Ammon's horn (tissue), 1 donor: ENCODE measurements around the gene SIRT5.

Experiments used
- DNase-seq: peaks from one replicate; pipeline ENCODE4 v3.0.0-alpha.2; 2016; ENCODE audit warnings: low spot score

Gene SIRT5

DNA sequence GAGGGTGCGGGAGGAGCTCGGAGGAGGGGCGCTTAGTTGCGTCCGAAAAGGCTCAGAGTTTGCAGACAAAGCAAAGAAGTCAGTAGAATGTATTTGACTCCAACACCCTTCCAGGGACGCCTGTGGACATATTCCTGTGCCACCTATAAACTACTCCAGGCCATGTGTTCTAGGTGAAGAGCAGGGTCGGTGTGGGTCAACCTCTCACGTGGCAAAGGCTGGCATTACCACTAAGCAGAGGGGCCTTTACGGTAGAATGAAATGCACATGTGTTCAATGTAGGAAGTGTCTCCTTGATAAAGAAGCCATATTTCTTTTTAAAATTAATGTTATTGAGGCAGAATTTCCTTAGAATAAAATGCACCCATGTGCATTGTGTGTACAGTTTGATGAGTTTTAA, 15.4 kb downstream of the SIRT5 start:
- DNase-seq = no peak

DNA sequence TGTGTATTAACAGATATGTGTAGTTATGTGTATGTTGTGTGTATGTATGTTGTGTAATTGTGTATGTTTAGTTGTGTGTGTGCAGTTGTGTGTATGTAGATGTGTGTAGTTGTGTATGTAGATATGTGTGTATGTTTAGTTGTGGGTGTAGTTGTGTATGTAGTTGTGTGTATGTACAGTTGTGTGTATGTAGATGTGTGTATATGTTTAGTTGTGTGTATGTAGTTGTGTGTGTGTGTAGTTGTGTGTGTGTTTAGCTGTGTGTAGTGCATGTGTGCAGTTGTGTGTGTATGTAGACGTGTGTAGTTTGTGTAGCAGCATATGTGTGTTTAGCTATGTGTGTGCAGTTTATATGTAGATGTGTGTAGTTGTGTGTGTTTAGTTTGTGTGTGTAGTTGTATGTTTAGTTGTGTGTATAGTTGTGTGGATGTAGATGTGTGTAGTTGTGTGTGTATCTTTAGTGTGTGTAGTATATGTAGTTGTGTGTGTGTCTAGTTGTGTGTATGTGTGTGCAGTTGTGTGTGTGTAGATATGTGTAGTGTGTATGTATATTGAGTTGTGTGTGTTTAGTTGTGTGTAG, 16.3 kb downstream of the SIRT5 start:
- DNase-seq = no peak

DNA sequence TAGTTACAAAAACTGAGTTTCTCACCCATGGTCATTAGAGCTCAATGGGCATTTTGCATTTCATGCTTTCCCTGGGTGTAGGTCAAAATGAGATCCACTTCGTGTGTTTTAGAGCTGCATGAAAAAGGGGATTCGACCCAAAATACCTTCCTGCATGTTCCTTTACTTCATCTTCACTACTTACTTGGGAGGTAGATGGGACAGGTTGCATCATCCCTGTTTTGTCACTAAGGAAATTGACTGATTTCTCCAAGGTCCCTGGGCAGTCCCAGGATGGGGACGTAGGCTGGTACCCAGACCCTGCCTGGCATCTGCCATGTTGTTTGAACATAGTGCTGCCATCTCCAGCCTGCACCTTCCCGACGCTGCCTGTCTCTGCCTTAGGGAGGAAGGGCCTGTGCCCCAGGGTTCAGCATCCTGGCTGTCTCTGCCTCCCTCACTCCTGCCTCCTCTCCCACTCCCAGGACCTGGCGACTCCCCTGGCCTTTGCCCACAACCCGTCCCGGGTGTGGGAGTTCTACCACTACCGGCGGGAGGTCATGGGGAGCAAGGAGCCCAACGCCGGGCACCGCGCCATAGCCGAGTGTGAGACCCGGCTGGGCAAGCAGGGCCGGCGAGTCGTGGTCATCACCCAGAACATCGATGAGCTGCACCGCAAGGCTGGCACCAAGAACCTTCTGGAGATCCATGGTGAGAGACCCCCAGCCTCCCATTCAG, 17.0 kb downstream of the SIRT5 start:
- no peak for DNase-seq

DNA sequence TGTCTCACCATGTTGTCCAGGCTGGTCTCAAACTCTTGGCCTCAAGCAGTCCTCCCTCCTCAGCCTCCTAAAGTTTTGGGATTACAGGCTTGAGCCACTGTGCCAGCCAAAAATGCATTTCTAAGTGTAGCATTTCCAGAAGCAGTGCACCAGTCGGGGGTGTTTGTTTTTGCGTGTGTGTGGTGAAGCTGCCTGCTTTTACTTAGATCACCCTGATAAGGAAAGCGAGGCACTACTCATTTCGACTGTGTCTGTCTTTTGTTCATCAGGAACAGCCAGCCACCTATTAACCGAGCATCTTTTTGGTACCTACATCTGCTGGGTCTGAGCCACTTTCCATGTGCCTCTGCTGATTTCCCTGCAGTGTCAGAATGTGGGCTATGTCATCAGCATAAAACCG, 18.7 kb downstream of the SIRT5 start:
- no peak for DNase-seq

DNA sequence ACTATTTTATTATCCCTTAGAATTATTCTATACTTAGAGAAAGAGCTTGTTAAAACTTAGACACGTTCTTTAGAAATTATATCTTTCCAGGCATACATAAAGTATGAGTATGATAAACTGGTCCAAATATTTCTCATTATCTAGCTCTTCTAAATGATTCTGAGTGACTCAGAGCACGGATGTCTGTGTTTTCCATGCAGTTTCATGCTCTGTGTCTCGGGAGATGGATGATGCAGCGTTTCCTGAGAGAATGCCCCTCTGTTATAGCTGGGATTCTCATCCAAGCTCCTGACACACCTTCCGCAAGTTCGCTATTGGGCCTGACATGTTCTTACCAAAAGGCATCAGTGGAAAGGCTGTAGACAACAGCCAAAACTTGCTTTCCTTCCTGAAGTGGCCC, 19.3 kb downstream of the SIRT5 start:
- DNase-seq = no peak

DNA sequence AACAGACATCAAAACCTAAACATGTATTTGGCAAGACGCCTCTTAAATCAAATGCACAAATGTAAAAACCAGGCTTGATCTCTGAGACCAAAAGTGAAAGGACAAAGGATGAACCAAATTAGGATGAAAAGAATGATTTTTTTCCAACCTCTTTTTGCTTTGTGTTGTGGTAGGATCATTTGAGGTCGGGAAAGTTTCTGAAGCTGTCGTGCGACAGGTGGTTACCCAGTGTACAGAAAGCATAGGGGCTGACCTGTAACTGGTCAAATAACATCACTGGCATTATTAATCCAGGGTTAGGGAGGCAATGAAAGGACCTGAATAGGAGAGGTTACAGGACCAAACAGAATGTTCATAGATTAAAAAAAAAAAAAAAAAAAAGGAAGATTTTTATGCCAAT, 22.7 kb downstream of the SIRT5 start:
- no peak for DNase-seq

DNA sequence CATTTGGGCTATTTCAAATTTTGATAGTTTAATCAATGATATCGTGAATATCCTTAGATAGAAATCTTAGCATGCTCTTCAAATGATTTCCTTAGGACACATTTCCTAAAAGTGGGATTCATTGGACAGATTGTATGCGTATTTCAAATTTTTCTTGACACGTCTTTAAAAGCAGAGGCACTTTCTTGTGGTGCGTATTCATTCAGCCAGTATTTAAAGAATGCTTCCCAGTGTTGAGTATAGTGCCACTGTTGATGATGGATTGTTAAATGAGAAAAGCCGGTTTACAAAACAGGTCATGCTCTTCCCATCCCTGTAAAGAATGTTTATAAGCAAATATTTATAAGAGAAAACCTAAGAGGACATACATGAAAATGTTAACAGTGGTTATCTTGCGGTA, 25.6 kb downstream of the SIRT5 start:
- DNase-seq = no peak

DNA sequence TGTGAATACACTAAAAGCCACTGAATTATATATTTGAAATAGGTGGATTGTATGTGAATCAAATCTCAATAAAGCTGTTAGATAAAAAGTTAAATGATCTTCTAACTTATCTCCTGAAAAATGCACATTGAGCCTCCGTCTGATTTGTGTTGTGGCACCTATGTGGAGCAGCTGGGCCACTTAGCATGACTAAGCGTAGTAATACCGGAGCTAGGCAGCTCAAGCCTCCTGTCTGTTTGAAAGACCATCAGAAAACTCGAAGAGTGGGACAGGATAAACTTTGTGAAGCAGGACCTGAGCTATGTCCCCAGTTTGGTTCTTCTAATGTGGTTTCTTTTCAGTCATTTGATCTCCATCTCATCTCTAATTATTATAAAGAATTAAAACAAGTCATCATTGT, 29.7 kb downstream of the SIRT5 start:
- DNase-seq = no peak

DNA sequence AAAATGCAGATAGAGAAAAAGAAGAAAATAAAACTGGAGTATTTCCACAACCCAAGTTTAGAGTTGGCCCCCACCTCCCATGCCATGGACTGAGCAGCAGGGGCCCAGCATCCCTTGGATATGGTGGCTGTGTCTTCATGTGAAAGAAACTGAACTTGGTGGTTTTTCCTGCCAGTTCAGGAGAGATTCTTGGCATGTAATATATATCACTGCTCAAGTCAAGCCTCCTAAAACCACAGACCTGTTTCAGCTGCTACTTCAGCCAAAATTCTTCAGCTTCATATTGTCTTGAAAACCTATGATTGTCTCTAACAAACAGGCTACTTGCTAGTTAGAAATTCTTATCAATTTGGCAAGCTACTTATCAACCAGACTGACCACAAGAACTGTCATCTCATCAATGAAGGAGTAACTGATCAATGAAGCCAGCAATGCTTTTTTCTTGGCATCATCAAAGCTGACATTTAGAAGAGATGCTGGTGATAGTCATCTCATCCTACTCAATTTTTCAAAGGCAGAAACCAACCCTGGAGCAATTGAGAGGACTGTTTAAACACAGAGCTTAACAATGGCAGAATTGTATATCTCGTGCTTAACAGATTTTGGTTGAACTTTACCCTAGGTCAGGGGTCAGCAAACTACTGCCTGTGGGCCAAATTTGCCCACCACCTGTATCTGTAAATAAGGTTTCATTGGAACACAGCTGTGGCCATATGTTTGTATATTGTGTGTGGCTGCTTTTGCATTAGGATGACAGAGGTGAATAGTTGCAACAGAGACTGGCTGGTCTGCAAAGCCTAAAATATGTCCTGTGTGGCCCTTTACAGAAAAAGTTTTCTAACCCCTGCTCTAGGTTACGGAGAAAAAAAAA, 30.4 kb downstream of the SIRT5 start:
- no peak for DNase-seq

DNA sequence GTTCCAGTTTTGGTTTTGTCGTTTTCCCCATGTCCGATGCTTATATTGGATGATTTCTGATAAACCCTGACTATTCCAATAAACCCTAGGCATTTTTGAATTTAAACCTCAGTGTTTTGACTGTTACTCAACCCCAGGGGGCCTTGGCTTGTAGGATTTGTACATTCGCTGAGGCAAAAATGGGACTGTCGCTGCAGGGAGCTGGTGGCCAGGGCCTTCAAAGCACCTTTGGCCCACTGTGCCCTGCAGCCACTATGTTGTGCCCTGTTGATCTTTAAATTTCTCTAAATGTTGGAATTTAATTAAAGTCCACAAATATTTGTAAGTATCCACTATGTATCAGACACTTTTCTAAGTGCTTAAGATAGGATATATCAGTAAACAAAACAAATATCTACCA, 31.2 kb downstream of the SIRT5 start:
- no peak for DNase-seq

DNA sequence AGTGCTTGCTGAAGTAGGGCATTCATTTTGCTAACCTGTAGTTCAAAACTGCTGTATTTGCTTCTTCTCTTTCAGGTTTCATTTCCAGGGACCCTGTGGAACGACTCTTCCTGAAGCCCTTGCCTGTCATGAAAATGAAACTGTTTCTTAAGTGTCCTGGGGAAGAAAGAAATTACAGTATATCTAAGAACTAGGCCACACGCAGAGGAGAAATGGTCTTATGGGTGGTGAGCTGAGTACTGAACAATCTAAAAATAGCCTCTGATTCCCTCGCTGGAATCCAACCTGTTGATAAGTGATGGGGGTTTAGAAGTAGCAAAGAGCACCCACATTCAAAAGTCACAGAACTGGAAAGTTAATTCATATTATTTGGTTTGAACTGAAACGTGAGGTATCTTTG, 37.3 kb downstream of the SIRT5 start:
- DNase-seq = no peak

DNA sequence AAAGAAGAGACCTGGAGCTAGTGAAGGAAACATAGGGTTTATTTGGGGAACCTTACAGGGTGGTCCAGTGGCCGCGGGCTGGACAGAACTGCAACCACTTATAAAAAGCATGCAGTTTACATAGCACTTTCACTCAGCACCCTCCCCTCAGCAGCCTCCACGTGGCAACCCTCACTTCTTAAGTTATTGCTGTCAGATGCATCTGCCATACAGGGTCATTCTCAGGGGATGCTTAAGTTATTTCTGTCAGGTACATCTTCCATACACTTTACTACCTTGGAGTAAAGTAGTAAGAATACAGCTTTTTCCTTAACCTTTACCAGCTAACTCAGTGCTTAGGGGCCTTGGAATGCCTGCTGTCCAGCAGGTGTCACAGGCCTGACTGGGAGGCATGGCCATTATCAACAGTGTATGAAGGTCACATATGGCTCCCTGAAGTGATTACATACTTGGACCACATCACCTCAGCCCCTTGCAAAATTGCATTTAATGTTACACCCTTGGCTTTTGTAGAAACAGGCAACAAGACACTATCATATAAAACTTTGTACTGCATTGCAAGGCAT, 38.7 kb downstream of the SIRT5 start:
- DNase-seq = no peak

DNA sequence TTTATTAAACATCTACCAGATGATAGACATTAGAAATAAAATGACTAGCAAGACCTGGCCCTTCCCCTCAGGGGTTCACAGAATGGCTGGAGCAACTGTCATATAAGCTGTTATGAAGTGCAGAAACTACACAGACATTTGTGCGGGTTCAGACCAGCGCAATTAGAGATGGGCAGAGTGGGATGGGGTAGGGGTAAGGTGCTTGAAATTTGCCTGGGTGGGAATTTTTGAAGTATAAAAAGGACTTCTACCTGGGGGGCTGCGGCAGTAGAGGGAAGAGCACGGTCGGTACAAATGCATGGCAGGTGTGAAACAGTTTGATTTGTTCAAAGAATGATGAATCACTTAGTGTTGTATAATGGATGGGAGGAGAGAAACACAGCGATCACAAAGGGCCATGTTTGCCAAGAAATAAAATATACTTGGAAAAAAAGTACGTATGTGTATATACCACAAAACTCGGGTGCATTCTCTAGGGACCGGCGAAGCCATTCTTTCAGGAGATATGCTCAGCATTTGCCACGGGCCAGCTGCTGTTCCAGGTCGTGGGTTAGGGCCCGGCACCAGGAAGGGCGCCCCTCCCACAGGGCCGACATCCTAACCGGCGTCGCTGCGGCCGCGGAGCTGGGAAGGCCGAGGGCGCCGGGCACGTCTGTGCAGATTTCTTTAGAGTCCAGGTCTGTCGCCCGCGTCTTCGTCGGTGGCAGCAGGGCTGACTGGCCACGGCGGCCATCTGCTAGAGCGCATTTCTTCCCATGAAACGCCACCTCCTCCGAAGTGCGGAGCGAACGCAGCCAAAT, 39.9 kb downstream of the SIRT5 start:
- DNase-seq = no peak

DNA sequence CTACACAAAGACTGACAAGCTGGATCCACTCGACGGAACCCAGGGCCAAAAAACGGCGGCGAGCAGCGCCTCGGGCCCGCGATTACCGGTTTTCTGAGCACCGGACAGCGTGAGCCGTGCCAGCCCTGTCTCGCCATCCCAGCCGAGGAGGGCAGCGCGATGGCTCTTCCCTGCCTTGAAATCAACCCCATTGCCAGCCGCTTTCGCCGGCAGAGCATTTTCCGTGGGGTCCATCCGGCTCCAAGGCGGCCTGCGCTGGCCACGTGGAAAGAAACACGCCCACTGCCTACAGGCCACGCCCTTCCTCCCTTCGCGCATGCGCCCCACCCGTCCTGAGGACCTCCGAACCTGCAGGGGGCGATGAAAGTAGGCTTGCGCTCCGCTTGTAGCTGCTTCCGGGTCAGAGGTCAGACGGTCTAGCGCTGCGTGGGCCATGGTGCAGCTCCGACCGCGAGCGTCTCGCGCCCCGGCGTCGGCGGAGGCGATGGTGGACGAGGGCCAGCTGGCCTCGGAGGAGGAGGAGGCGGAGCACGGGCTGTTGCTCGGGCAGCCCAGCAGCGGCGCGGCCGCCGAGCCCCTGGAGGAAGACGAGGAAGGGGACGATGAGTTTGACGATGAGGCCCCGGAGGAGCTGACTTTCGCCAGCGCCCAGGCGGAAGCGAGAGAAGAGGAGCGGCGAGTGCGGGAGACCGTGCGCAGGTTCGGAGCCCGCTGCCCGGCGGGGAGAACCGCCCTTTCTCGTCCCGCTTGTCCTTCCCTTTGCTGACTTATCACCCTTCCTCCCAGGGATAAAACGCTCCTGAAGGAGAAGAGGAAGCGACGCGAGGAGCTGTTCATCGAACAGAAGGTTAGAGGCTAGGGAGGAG, 40.8 kb downstream of the SIRT5 start, which contains the start of gene NOL7:
Gene NOL7 (plus strand): TSS at position 410 of the 866 bp plus-strand sequence. CDS start 24 bp downstream, at position 434.
- DNase-seq = peak; percentile 98

DNA sequence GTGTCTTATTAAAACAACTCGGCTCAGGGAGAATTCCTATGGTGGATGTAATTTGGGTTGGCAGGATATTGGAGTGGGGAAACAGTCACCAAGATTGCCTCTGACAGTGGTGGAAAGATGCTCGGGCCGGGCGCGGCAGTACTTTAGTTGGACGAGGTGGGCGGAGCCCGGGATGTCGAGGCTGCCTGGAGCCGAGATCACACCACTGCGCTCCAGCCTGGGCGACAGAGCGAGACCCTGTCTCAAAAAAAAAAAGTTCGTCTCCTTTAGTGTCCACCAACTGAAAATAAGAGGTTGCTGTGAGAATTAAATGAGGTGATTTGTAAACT, 41.4 kb downstream of the SIRT5 start:
- DNase-seq = peak; percentile 42

DNA sequence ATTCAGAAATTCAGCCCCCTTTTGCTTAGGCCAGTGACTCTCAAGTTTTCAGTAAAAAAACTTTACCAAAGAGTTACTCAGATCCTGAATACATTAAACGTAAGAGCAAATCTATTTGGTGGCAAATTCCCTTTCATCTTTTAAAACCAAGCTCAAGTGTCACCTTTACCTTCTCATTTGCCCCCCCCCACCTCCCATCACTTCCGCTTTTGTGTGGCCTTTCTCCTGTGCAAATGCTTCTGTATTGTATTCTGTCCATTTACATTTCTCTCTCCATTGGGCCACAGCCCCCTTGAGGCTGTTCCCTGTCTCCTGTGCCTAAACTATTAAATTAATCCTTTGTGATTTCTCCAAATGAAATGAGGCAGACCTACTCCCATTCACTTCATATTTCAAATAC, 42.7 kb downstream of the SIRT5 start:
- DNase-seq = no peak

DNA sequence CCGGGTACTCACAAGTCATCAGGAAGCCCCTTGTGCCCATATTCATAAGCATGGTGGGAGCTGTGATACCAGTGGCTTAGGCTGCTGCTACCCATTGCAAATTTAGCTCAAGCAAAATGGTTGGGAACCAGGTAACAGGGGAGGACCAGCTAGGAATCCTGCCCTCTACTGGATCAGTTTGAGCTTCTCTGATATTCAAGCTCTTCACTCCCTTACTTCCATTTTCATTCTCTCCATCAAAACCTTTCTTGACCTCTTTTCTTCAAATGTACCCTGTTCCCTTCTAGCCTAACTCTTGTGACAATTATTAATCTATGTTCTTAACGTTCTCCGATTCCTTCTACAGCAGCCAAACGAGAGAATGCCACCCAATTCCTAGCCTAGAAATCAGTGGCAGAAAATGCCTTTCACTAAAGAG, 50.5 kb downstream of the SIRT5 start:
- DNase-seq = no peak

DNA sequence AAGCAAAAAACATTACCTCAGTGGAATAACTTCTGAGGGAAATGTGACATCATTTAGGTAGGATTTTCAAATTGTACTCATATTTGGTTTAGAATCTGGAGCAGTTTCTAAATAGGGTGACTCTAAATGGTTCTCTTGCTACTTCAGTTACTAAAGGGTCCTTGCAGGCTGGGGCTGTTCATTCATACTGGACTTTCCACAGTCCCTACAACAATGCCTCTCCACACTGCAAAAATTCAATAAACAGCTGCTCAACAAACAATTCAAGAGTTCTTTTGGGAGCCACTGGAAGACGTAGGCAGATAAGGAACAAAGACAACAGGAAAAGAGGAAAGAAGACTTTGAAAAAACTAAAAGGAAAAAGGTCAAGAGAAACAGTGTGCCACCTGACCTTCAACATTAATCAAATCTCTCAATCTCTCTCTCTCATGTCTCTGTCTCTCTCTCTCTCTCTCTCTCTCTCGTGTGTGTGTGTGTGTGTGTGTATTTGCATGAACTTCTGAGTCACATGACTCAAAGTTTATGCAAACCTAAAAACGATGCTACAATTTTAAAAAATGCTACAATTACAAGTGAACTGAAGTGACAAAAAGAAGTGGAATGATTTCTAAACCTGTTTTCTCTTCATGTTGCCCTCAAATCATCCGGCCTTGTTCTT, 55.2 kb downstream of the SIRT5 start:
- DNase-seq = no peak

DNA sequence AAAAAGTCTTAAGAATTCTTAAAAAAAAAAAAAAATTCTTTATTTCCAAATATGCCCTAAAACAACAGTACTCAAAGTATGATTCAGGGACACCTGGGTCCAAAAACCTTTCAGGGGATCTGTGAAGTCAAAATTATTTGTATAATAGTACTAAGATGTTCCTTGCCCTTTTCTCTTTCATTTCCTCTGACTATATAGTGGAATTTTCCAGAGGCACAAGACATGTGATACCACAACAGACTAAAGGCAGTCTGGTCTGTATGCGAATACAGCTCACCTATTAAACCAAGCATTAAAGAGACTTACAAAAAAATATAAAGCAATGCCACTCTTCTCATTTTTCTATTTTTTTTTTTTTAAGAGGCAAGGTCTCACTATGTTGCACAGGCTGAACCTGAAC, 56.1 kb downstream of the SIRT5 start:
- DNase-seq = no peak

DNA sequence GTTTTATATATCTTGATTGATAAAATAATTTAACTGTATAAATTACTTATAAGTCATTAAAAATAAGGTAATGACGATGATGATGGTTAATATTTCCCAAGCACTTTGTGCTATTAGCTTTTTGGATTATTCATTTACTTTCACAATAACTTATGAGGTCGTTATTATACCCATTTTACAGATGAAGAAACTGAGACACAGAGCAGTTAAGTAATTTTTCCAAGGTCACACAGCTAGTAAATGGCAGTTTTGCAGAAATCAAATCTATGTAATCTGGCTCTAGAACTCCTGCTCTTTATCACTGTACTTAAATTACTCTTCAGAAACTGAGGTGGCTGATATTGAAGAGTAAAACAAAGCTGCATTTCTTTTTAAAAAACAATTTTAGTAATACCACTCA, 58.9 kb downstream of the SIRT5 start:
- no peak for DNase-seq
